A673 (cell line): Measurements from ENCODE around the gene SFMBT2. TPM values are rescaled to one million over a fixed set of nuclear protein-coding genes. Genes with fewer than 3 reads are reported as not detected.

Source experiments
- BruUV-seq: library from RNA; stranded (reverse); fragments of 400-500 nt; replicated peaks from 2 replicates; lab custom pipeline; 2021; lab: Mats Ljungman, UMichigan
- CTCF ChIA-PET: fragments of 300-600 bp; sonication (Branson Sonifier 250); formaldehyde crosslinking; loops from one replicate; lab custom pipeline; 2022; ENCODE audit warnings: antibody characterized with exemption; lab: Charles Lee
- POLR2A ChIA-PET: fragments of 300-600 bp; sonication (Branson Sonifier 250); formaldehyde crosslinking; loops from one replicate; lab custom pipeline; 2022; ENCODE audit warnings: antibody characterized with exemption; ENCODE audit not compliant: low non-redundant PET; lab: Charles Lee
- DNase-seq: peaks from one replicate; pipeline ENCODE4 v3.0.0-alpha.2; 2015; ENCODE audit warnings: low spot score
- H3K27ac ChIP-seq: fragments of 200-600 bp; sonication (generic); 2 replicates; pipeline ENCODE4 v1.5.1; 2016; ENCODE audit warnings: mixed run types, low read depth, mild to moderate bottlenecking, mixed read lengths, antibody characterized with exemption, low read length; ENCODE audit not compliant: poor library complexity, severe bottlenecking
- H3K27me3 ChIP-seq: fragments of 200-600 bp; sonication (generic); replicated peaks from 2 replicates; pipeline ENCODE4 v1.6.1; 2017; ENCODE audit warnings: mixed run types, low read depth, mild to moderate bottlenecking, mixed read lengths, antibody characterized with exemption, low read length; ENCODE audit not compliant: insufficient read depth, poor library complexity
- H3K36me3 ChIP-seq: fragments of 200-600 bp; sonication (generic); 2 replicates; pipeline ENCODE4 v1.6.1; 2016; ENCODE audit warnings: mixed run types, mild to moderate bottlenecking, mixed read lengths, antibody characterized with exemption, low read length; ENCODE audit not compliant: insufficient read depth, poor library complexity, severe bottlenecking
- H3K4me1 ChIP-seq: fragments of 200-600 bp; sonication (generic); 2 replicates; pipeline ENCODE4 v1.6.1; 2017; ENCODE audit warnings: mixed run types, mild to moderate bottlenecking, mixed read lengths, antibody characterized with exemption, low read length; ENCODE audit not compliant: insufficient read depth, poor library complexity, severe bottlenecking
- H3K4me3 ChIP-seq: fragments of 200-600 bp; sonication (generic); 2 replicates; pipeline ENCODE4 v1.5.1; 2016; ENCODE audit warnings: low read depth, mixed run types, mild to moderate bottlenecking, mixed read lengths, low read length; ENCODE audit not compliant: poor library complexity, severe bottlenecking
- H3K9me3 ChIP-seq: fragments of 200-600 bp; sonication (generic); 2 replicates; pipeline ENCODE4 v1.6.1; 2016; ENCODE audit warnings: mixed run types, low read depth, mild to moderate bottlenecking, mixed read lengths, antibody characterized with exemption, low read length; ENCODE audit not compliant: poor library complexity, severe bottlenecking
- CTCF ChIP-seq: fragments of 300-800, 200-600 bp; sonication (generic); conservative IDR thresholded peaks from 2 replicates; pipeline ENCODE4 v1.5.1; 2017; ENCODE audit warnings: low read depth, mild to moderate bottlenecking, antibody characterized with exemption, low read length, moderate library complexity, mixed read lengths
- EZH2 ChIP-seq: fragments of 200-600 bp; sonication (generic); IDR thresholded peaks from 2 replicates; pipeline ENCODE4 v1.6.1; 2017; ENCODE audit warnings: borderline replicate concordance, low read depth, mild to moderate bottlenecking, mixed read lengths, antibody characterized with exemption, low read length; ENCODE audit not compliant: poor library complexity, severe bottlenecking
- intact Hi-C: fragments of 100-400 bp; cut with micrococcal nuclease; formaldehyde crosslinking; loops from one replicate; pipeline ENCODE4 v1.10.0; 2022; ENCODE audit not compliant: unreplicated experiment
- total RNA-seq: library from RNA; stranded (reverse); gene quantifications from 2 replicates; pipeline ENCODE4 v1.2.3, GENCODE V29; 2021

SFMBT2 gene
- total RNA-seq, 1 experiment from 2014 or later: 8.2 TPM

- H3K36me3 ChIP-seq: no peaks in the 10 kb centered on the region
- ChIA-PET POLR2A (no interaction called here), CTCF (no interaction called here)
- intact Hi-C loops: no loop called here
- no peaks in the 10 kb centered on the region for H3K27me3 ChIP-seq
- H3K27ac ChIP-seq: no peak overlapping the region
- DNase-seq: no peak
- H3K4me1 ChIP-seq: no peaks in the 10 kb centered on the region
- no peaks in the 10 kb centered on the region for H3K9me3 ChIP-seq
- H3K4me3 ChIP-seq: no peak overlapping the region
- TF ChIP-seq CTCF: no peak
- TF ChIP-seq EZH2: no peak
- no TSS peak for BruUV-seq
These were observed 46.4 kb downstream of the SFMBT2 start for GRCh38 chr10:7364474-7364873.

- BruUV-seq: no TSS peak
- Histone ChIP-seq H3K36me3 (no peaks in the 10 kb centered on the region), H3K27me3 (no peaks in the 10 kb centered on the region), H3K4me1 (no peaks in the 10 kb centered on the region), H3K27ac (no peak overlapping the region), H3K9me3 (no peaks in the 10 kb centered on the region), H3K4me3 (no peak overlapping the region)
- intact Hi-C loops: no loop called here
- ChIA-PET POLR2A (no interaction called here), CTCF (no interaction called here)
- no peak for TF ChIP-seq EZH2
- TF ChIP-seq CTCF: no peak
- DNase-seq: no peak
These were observed 47.1 kb downstream of the SFMBT2 start for GRCh38 chr10:7363700-7364099.

GRCh38 chr10:7362471-7362870, 48.4 kb downstream of the SFMBT2 start:
- CTCF ChIA-PET: no interaction called here
- no peak for DNase-seq
- no TSS peak for BruUV-seq
- intact Hi-C loops: no loop called here
- no peak for TF ChIP-seq EZH2
- no peak for TF ChIP-seq CTCF
- Histone ChIP-seq H3K27me3 (no peaks in the 10 kb centered on the region), H3K4me1 (no peaks in the 10 kb centered on the region), H3K9me3 (no peaks in the 10 kb centered on the region), H3K27ac (no peak overlapping the region), H3K4me3 (no peak overlapping the region), H3K36me3 (no peaks in the 10 kb centered on the region)
- POLR2A ChIA-PET: no interaction called here
